GM12892 (cell line): ENCODE measurements around the gene CTXN1.

Experiments
- DNase-seq: peaks from one replicate; pipeline ENCODE4 v3.0.0; 2011; ENCODE audit not compliant: insufficient read length
- FAIRE-seq: peaks from 2 replicates; lab custom pipeline; 2011; peaks lifted over from hg19 to GRCh38; lab: Jason Lieb, UNC
- POLR2A ChIP-seq: IDR thresholded peaks from 2 replicates; pipeline ENCODE4 v1.6.1; 2011; ENCODE audit warnings: low read depth, low read length, control low read depth
- POLR2AphosphoS5 ChIP-seq: IDR thresholded peaks from 2 replicates; pipeline ENCODE4 v1.6.1; 2011; ENCODE audit warnings: low read depth, low read length, control low read depth
- TAF1 ChIP-seq: IDR thresholded peaks from 2 replicates; pipeline ENCODE4 v1.6.1; 2011; ENCODE audit warnings: low read depth, mild to moderate bottlenecking, control low read depth, low read length, borderline replicate concordance

The CTXN1 gene

GRCh38 chr19:7916103-7916954 lies 9.6 kb downstream of the CTXN1 start:
- TF ChIP-seq POLR2A (no peak), TAF1 (no peak), POLR2AphosphoS5 (no peak)
- DNase-seq (no peak), FAIRE-seq (no peak)

DNA sequence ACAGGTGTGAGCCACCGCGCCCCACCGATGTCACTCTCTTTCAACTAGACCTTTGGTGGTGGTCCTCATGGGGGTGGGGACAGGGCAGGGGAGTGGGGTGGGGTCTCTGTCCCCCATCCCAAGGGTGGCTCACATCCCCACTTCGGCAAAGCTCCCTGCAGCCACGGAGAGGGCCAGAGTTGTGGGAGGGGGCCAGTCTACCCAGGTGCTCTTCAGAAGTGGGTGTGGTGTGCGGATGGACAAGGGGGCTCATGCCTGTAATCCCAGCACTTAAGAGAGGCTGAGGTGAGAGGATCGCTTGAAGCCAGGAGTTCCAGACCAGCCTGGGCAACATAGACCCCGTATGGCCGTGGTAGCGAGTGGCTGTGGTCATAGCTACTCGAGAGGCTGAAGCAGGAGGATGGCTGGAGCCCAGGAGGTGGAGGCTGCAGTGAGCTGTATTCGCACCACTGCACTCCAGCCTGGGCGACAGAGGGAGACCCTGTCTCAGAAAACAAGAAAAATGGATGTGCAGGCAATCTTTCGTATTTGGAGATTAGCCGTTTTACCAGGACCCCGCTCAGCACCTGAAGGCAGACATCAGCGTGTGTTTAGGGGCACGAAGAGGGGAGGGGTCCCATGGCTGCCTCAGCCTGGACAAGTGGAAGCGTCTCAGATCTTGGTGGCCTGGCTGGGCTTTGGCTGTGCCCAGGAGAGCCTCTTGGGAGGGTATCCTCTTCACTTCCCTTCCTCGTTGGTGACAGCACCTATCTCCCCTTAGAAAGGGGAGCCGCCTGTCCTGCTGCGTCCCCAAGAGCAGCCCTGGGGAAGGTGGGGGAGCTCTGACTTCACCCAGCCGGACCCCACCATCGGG lies 10.5 kb downstream of the CTXN1 start:
- TF ChIP-seq TAF1 (no peak), POLR2A (no peak), POLR2AphosphoS5 (no peak)
- DNase-seq (no peak), FAIRE-seq (no peak)

DNA sequence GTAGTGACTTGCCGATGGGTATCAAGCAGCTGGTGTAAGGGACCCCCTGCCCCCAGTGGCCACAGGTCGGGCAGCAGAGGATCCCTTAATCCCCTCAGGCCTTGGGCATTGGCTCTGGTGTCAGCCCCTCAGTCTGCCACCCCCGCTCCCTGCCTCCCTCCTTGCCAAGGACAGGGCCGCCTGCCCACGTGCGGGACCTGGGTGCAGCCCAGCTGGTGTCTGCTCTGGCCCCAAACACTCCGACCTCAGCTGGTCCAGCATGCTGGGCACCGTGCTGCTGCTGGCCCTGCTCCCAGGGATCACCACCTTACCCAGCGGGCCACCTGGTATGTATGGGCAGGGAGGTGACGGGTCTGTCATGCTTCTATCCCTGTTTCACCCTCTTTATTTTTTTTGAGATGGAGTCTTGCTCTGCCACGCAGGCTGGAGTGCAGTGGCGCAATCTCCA lies 11.3 kb downstream of the CTXN1 start, which contains the start of gene TGFBR3L:
TSS of gene TGFBR3L (plus strand) at position 233 of the 448 bp plus-strand sequence.
- no peak for TF ChIP-seq POLR2AphosphoS5
- TF ChIP-seq TAF1, result no peak
- TF ChIP-seq POLR2A, result peak; percentile 20; the same call in 1 of the 2 replicates
- FAIRE-seq (no peak), DNase-seq (no peak)

DNA sequence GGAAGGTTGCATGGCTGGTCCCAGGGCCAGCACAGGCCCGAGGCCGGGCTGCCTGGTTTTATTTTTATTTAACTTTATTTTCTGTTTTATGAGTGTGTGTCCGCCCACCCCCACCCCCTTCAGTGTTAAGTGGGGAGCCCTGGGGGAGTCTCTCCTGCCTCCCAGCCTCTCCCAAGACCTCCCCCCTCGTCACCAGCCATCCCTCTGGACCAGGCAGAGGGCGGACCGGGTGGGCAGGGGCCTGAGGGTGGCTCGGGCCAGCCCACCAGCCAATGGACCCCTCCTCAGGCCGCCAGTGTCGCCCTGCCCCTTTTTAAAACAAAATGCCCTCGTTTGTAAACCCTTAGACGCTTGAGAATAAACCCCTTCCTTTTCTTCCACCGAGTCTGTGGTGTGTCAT lies 11.8 kb downstream of the CTXN1 start:
- no peak for FAIRE-seq
- DNase-seq, result no peak
- 0 out of 2 replicates have a peak, but pooled peaks have one; percentile 6 for TF ChIP-seq POLR2AphosphoS5
- no peak for TF ChIP-seq TAF1

- DNase-seq, result no peak
- no peak for FAIRE-seq
- TF ChIP-seq TAF1 (no peak), POLR2A (no peak), POLR2AphosphoS5 (peak; percentile 13; the same call in 1 of the 2 replicates)
Observed at GRCh38 chr19:7913652-7914051, 12.3 kb downstream of the CTXN1 start.

DNA sequence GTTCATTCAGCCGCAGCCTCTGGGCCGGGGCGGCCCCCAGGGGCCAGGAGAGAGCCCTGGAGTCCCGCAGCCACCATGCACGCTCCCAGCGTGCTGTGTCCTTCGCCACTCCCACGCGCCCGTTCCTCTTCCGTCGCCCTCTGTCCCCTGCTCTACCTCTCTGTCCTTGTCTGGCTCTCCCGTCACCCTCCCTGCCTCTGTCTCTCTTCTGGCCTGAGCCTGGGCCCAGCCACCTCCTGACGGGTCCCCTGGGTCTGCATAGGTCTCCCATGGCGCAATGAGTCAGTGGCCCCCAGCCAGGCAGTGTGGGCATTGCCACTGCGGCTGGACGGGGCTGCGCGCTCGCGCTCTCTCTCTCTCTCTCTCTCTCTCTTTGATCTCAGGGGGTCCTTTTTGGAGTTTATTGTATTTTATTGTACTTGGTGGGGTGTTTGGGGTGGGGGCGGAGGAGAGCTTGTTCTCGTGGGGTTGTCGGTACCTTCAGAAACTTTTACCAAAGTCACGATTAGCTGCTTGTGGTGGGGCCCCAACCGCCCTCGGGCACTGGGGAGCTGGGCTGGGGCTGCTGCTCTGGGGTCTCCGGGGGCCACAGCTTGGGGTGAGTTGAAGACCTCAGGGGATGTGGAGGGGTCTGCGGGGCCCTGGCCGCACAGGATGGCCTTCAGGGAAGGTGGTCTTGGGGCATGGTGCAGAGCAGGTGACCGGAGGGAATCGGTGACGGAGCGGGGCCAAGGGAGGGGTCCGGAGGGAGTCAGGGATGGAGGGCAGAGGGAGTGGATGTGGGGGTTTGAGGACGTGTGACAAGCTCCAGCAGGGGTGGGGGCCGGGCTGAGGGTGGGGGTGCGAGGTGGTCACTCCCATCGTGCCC lies 13.0 kb downstream of the CTXN1 start:
- TF ChIP-seq POLR2AphosphoS5, result no peak
- no peak for TF ChIP-seq TAF1
- no peak for TF ChIP-seq POLR2A
- DNase-seq (no peak), FAIRE-seq (no peak)

DNA sequence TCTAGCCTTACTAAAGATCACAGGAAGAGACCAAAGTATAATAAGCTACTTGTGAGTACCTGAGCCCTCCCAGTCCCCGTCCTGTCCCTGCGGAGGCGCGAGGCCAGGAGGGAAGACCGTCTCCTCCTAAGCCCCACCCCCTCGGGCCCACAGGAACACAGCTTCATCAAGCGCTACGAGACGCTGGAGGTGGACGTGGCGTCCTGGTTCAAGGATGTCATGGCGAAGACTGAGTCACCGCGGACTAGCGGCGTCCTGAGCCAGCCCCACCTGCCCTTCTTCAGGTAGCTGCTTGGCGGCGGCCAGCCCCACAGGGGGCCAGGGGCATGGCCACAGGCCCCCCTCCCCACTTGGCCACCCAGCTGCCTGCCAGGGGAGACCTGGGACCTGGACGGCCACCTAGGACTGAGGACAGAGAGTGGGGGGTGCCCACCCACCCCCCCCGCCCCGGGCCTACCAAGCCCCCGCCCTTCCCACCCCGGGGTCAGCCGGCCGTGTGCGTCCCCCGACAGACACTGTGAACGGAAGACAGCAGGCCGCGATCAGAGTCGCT lies 13.7 kb downstream of the CTXN1 start:
- FAIRE-seq (no peak), DNase-seq (no peak)
- TF ChIP-seq POLR2AphosphoS5, result no peak

DNA sequence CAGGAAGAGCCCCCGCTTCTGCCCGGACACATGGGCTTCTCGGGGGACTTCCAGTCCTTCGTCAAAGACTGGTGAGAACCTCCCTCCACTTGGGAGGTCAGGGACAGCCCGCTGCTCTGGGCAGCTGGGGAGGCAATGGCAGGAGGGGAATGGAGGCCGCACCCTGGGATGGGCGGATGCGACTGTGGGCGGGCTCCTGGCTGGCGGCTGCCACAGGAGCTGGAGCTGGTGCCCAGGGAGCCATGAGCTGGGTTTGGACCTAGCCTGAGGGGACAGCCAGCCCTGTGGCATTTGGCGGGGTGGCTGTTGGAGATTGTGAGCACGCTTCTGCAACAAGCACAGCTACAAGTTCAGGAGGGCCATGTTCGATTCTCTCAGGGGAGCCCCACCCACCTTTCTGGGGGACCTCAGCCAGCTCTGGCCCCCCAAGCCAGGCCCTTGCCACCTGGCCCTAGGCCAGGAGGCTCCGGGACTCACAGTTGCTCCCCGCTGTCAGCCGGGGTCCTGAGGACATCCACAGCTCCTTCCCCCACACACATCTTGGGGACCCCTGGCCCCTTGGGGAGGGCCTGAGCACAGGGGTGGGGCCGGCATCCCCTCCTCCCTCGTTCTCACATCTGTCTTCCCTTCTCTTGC lies 14.3 kb downstream of the CTXN1 start:
- DNase-seq (no peak), FAIRE-seq (no peak)
- TF ChIP-seq POLR2AphosphoS5 (no peak), POLR2A (no peak), TAF1 (no peak)

DNA sequence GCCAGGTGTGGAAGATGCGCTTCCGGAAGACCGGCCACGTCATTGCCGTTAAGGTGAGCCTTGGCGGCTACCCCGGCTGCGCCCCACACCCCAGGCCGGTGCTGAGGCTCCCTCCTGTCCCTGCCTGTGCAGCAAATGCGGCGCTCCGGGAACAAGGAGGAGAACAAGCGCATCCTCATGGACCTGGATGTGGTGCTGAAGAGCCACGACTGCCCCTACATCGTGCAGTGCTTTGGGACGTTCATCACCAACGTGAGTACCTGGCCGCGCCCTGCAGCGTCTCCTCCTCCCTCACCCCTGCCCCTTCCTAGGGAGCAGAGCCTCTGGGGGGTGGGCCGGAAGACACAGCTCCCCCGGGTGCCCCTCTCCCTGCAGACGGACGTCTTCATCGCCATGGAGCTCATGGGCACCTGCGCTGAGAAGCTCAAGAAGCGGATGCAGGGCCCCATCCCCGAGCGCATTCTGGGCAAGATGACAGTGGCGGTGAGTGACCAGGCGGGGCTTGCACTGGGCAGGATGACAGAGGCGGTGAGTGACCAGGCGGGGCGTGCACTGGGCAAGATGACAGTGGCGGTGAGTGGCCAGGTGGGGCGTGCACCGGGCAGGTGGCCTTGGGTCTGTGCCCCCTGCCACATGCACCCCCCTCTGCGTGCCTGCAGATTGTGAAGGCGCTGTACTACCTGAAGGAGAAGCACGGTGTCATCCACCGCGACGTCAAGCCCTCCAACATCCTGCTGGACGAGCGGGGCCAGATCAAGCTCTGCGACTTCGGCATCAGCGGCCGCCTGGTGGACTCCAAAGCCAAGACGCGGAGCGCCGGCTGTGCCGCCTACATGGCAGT lies 15.4 kb downstream of the CTXN1 start:
- DNase-seq, result no peak
- no peak for FAIRE-seq
- TF ChIP-seq POLR2A (no peak), POLR2AphosphoS5 (no peak), TAF1 (no peak)
